Measurements from ENCODE around the gene DCC.

DCC gene

GRCh38 chr18:53142005-53142404 is 802.0 kb downstream of the DCC start:
- Histone ChIP-seq H3K4me3 (ENCODE audit: low read length in 2 of 2) (no peak overlapping the region), H3K4me1 (ENCODE audit: control insufficient read depth in 2 of 2, insufficient read depth in 2 of 2, low read length in 2 of 2) (no peaks in the 10 kb centered on the region), H3K9ac (ENCODE audit: low read depth in 1 of 2, low read length in 2 of 2) (no peak overlapping the region), H3K9me3 (ENCODE audit: control insufficient read depth in 2 of 2, low read length in 2 of 2) (peaks cover 0 to 2% of the 10 kb centered on the region in 2 donors), H3K27ac (ENCODE audit: low read depth in 2 of 2, low read length in 2 of 2) (no peak overlapping the region), H3K36me3 (ENCODE audit: control insufficient read depth in 2 of 2, insufficient read depth in 2 of 2, low read length in 2 of 2) (no peaks in the 10 kb centered on the region), H3K27me3 (ENCODE audit: control insufficient read depth in 2 of 2, insufficient read depth in 2 of 2, low read length in 2 of 2) (no peaks in the 10 kb centered on the region)

GRCh38 chr18:53147472-53147871 is 807.5 kb downstream of the DCC start:
- Histone ChIP-seq H3K36me3 (ENCODE audit: control insufficient read depth in 2 of 2, insufficient read depth in 2 of 2, low read length in 2 of 2) (no peaks in the 10 kb centered on the region), H3K9ac (ENCODE audit: low read depth in 1 of 2, low read length in 2 of 2) (no peak overlapping the region), H3K4me1 (ENCODE audit: control insufficient read depth in 2 of 2, insufficient read depth in 2 of 2, low read length in 2 of 2) (no peaks in the 10 kb centered on the region), H3K27ac (ENCODE audit: low read depth in 2 of 2, low read length in 2 of 2) (no peak overlapping the region), H3K27me3 (ENCODE audit: control insufficient read depth in 2 of 2, insufficient read depth in 2 of 2, low read length in 2 of 2) (no peaks in the 10 kb centered on the region), H3K4me3 (ENCODE audit: low read length in 2 of 2) (no peak overlapping the region), H3K9me3 (ENCODE audit: control insufficient read depth in 2 of 2, low read length in 2 of 2) (no peaks in the 10 kb centered on the region)

- Histone ChIP-seq H3K9me3 (ENCODE audit: control insufficient read depth in 2 of 2, low read length in 2 of 2) (no peaks in the 10 kb centered on the region), H3K4me3 (ENCODE audit: low read length in 2 of 2) (no peak overlapping the region), H3K27me3 (ENCODE audit: control insufficient read depth in 2 of 2, insufficient read depth in 2 of 2, low read length in 2 of 2) (no peaks in the 10 kb centered on the region), H3K4me1 (ENCODE audit: control insufficient read depth in 2 of 2, insufficient read depth in 2 of 2, low read length in 2 of 2) (no peaks in the 10 kb centered on the region), H3K36me3 (ENCODE audit: control insufficient read depth in 2 of 2, insufficient read depth in 2 of 2, low read length in 2 of 2) (no peaks in the 10 kb centered on the region), H3K9ac (ENCODE audit: low read depth in 1 of 2, low read length in 2 of 2) (no peak overlapping the region), H3K27ac (ENCODE audit: low read depth in 2 of 2, low read length in 2 of 2) (no peak overlapping the region)
Measured at GRCh38 chr18:53148123-53148522, 808.1 kb downstream of the DCC start.

- Histone ChIP-seq H3K9me3 (ENCODE audit: control insufficient read depth in 2 of 2, low read length in 2 of 2) (no peaks in the 10 kb centered on the region), H3K4me3 (ENCODE audit: low read length in 2 of 2) (no peak overlapping the region), H3K36me3 (ENCODE audit: control insufficient read depth in 2 of 2, insufficient read depth in 2 of 2, low read length in 2 of 2) (no peaks in the 10 kb centered on the region), H3K27ac (ENCODE audit: low read depth in 2 of 2, low read length in 2 of 2) (no peak overlapping the region), H3K4me1 (ENCODE audit: control insufficient read depth in 2 of 2, insufficient read depth in 2 of 2, low read length in 2 of 2) (no peaks in the 10 kb centered on the region), H3K27me3 (ENCODE audit: control insufficient read depth in 2 of 2, insufficient read depth in 2 of 2, low read length in 2 of 2) (no peaks in the 10 kb centered on the region), H3K9ac (ENCODE audit: low read depth in 1 of 2, low read length in 2 of 2) (no peak overlapping the region)
Measured at GRCh38 chr18:53152476-53152875, 812.5 kb downstream of the DCC start.

GRCh38 chr18:53153281-53153680 is 813.3 kb downstream of the DCC start:
- H3K4me3 ChIP-seq (ENCODE audit: low read length in 2 of 2), result no peak overlapping the region
- H3K27me3 ChIP-seq (ENCODE audit: control insufficient read depth in 2 of 2, insufficient read depth in 2 of 2, low read length in 2 of 2), result no peaks in the 10 kb centered on the region
- H3K4me1 ChIP-seq (ENCODE audit: control insufficient read depth in 2 of 2, insufficient read depth in 2 of 2, low read length in 2 of 2), result no peaks in the 10 kb centered on the region
- H3K9ac ChIP-seq (ENCODE audit: low read depth in 1 of 2, low read length in 2 of 2), result no peak overlapping the region
- no peaks in the 10 kb centered on the region for H3K36me3 ChIP-seq (ENCODE audit: control insufficient read depth in 2 of 2, insufficient read depth in 2 of 2, low read length in 2 of 2)
- no peak overlapping the region for H3K27ac ChIP-seq (ENCODE audit: low read depth in 2 of 2, low read length in 2 of 2)
- no peaks in the 10 kb centered on the region for H3K9me3 ChIP-seq (ENCODE audit: control insufficient read depth in 2 of 2, low read length in 2 of 2)

GRCh38 chr18:53153800-53154199 is 813.8 kb downstream of the DCC start:
- H3K36me3 ChIP-seq (ENCODE audit: control insufficient read depth in 2 of 2, insufficient read depth in 2 of 2, low read length in 2 of 2), result no peaks in the 10 kb centered on the region
- no peaks in the 10 kb centered on the region for H3K9me3 ChIP-seq (ENCODE audit: control insufficient read depth in 2 of 2, low read length in 2 of 2)
- no peaks in the 10 kb centered on the region for H3K27me3 ChIP-seq (ENCODE audit: control insufficient read depth in 2 of 2, insufficient read depth in 2 of 2, low read length in 2 of 2)
- no peaks in the 10 kb centered on the region for H3K4me1 ChIP-seq (ENCODE audit: control insufficient read depth in 2 of 2, insufficient read depth in 2 of 2, low read length in 2 of 2)
- H3K4me3 ChIP-seq (ENCODE audit: low read length in 2 of 2), result no peak overlapping the region
- no peak overlapping the region for H3K27ac ChIP-seq (ENCODE audit: low read depth in 2 of 2, low read length in 2 of 2)
- H3K9ac ChIP-seq (ENCODE audit: low read depth in 1 of 2, low read length in 2 of 2), result no peak overlapping the region

GRCh38 chr18:53165770-53166169 is 825.8 kb downstream of the DCC start:
- H3K27ac ChIP-seq (ENCODE audit: low read depth in 2 of 2, low read length in 2 of 2), result no peak overlapping the region
- H3K4me3 ChIP-seq (ENCODE audit: low read length in 2 of 2), result no peak overlapping the region
- H3K36me3 ChIP-seq (ENCODE audit: control insufficient read depth in 2 of 2, insufficient read depth in 2 of 2, low read length in 2 of 2), result no peaks in the 10 kb centered on the region
- no peaks in the 10 kb centered on the region for H3K4me1 ChIP-seq (ENCODE audit: control insufficient read depth in 2 of 2, insufficient read depth in 2 of 2, low read length in 2 of 2)
- H3K9me3 ChIP-seq (ENCODE audit: control insufficient read depth in 2 of 2, low read length in 2 of 2), result no peaks in the 10 kb centered on the region
- H3K27me3 ChIP-seq (ENCODE audit: control insufficient read depth in 2 of 2, insufficient read depth in 2 of 2, low read length in 2 of 2), result no peaks in the 10 kb centered on the region
- H3K9ac ChIP-seq (ENCODE audit: low read depth in 1 of 2, low read length in 2 of 2), result no peak overlapping the region

- Histone ChIP-seq H3K36me3 (ENCODE audit: control insufficient read depth in 2 of 2, insufficient read depth in 2 of 2, low read length in 2 of 2) (no peaks in the 10 kb centered on the region), H3K27ac (ENCODE audit: low read depth in 2 of 2, low read length in 2 of 2) (no peak overlapping the region), H3K4me1 (ENCODE audit: control insufficient read depth in 2 of 2, insufficient read depth in 2 of 2, low read length in 2 of 2) (no peaks in the 10 kb centered on the region), H3K9ac (ENCODE audit: low read depth in 1 of 2, low read length in 2 of 2) (no peak overlapping the region), H3K9me3 (ENCODE audit: control insufficient read depth in 2 of 2, low read length in 2 of 2) (no peaks in the 10 kb centered on the region), H3K27me3 (ENCODE audit: control insufficient read depth in 2 of 2, insufficient read depth in 2 of 2, low read length in 2 of 2) (no peaks in the 10 kb centered on the region), H3K4me3 (ENCODE audit: low read length in 2 of 2) (no peak overlapping the region)
Measured at GRCh38 chr18:53169346-53169745, 829.3 kb downstream of the DCC start.

- Histone ChIP-seq H3K4me3 (ENCODE audit: low read length in 2 of 2) (no peak overlapping the region), H3K27ac (ENCODE audit: low read depth in 2 of 2, low read length in 2 of 2) (no peak overlapping the region), H3K4me1 (ENCODE audit: control insufficient read depth in 2 of 2, insufficient read depth in 2 of 2, low read length in 2 of 2) (no peaks in the 10 kb centered on the region), H3K36me3 (ENCODE audit: control insufficient read depth in 2 of 2, insufficient read depth in 2 of 2, low read length in 2 of 2) (no peaks in the 10 kb centered on the region), H3K9me3 (ENCODE audit: control insufficient read depth in 2 of 2, low read length in 2 of 2) (no peaks in the 10 kb centered on the region), H3K27me3 (ENCODE audit: control insufficient read depth in 2 of 2, insufficient read depth in 2 of 2, low read length in 2 of 2) (no peaks in the 10 kb centered on the region), H3K9ac (ENCODE audit: low read depth in 1 of 2, low read length in 2 of 2) (no peak overlapping the region)
Measured at GRCh38 chr18:53191634-53192033, 851.6 kb downstream of the DCC start.

GRCh38 chr18:53193870-53194269 is 853.9 kb downstream of the DCC start:
- no peaks in the 10 kb centered on the region for H3K27me3 ChIP-seq (ENCODE audit: control insufficient read depth in 2 of 2, insufficient read depth in 2 of 2, low read length in 2 of 2)
- no peaks in the 10 kb centered on the region for H3K9me3 ChIP-seq (ENCODE audit: control insufficient read depth in 2 of 2, low read length in 2 of 2)

GRCh38 chr18:53219853-53220252 is 879.9 kb downstream of the DCC start:
- H3K4me3 ChIP-seq (ENCODE audit: low read length in 2 of 2), result no peak overlapping the region

More at GRCh38 chr18:53193870-53194269, 853.9 kb downstream of the DCC start:
- Histone ChIP-seq H3K36me3 (ENCODE audit: control insufficient read depth in 2 of 2, insufficient read depth in 2 of 2, low read length in 2 of 2) (no peaks in the 10 kb centered on the region), H3K9ac (ENCODE audit: low read depth in 1 of 2, low read length in 2 of 2) (no peak overlapping the region), H3K27ac (ENCODE audit: low read depth in 2 of 2, low read length in 2 of 2) (no peak overlapping the region), H3K4me3 (ENCODE audit: low read length in 2 of 2) (no peak overlapping the region), H3K4me1 (ENCODE audit: control insufficient read depth in 2 of 2, insufficient read depth in 2 of 2, low read length in 2 of 2) (no peaks in the 10 kb centered on the region)

More at GRCh38 chr18:53219853-53220252, 879.9 kb downstream of the DCC start:
- H3K9ac ChIP-seq (ENCODE audit: low read depth in 1 of 2, low read length in 2 of 2), result no peak overlapping the region
- H3K9me3 ChIP-seq (ENCODE audit: control insufficient read depth in 2 of 2, low read length in 2 of 2), result no peaks in the 10 kb centered on the region
- no peaks in the 10 kb centered on the region for H3K4me1 ChIP-seq (ENCODE audit: control insufficient read depth in 2 of 2, insufficient read depth in 2 of 2, low read length in 2 of 2)
- H3K27me3 ChIP-seq (ENCODE audit: control insufficient read depth in 2 of 2, insufficient read depth in 2 of 2, low read length in 2 of 2), result no peaks in the 10 kb centered on the region
- H3K27ac ChIP-seq (ENCODE audit: low read depth in 2 of 2, low read length in 2 of 2), result no peak overlapping the region
- no peaks in the 10 kb centered on the region for H3K36me3 ChIP-seq (ENCODE audit: control insufficient read depth in 2 of 2, insufficient read depth in 2 of 2, low read length in 2 of 2)
